ENCODE measurements around the gene HOXD9.

HOXD9 gene

GRCh38 chr2:176137906-176138305 lies 15.4 kb downstream of the HOXD9 start:
- DNase-seq (ENCODE audit: low read depth in 2 of 2) = no peak

GRCh38 chr2:176138526-176138922 lies 16.0 kb downstream of the HOXD9 start:
- no peak for DNase-seq (ENCODE audit: low read depth in 2 of 2)

DNA sequence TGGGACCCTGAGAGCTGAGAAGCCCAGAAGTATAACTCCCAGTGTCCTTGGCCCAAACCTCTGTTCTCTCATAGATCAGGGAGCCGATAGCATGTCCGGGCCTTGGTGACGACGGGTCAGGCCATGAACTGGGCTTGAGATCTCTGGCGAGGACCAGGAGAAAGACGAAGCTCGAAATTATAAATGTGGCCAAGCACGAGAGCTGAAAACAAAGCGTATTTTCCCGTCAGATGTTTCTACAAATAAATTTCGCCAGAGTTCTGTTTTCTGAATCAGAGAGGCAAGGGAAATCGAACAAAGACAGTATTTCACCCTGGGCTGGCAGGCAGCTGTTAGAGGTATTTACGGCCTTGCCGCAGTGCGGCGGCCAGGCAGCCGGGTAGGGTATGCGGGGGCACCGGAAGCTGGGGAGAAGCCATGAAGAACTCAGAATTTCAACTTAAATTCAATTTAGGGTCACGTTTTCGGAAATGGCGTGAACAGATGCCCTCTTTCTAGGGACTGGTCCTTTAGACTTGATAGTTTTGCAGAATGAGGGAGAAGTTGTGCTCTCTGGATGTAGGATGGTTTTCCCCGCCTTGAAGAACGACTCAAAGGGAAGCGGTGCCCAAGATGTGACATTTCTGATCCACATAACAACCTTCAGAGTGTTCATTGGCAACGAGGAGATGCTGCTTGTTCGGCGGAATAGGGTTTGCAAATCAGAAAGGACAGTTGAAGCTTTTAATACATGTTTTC lies 16.6 kb downstream of the HOXD9 start:
- no peak for DNase-seq (ENCODE audit: low read depth in 2 of 2)

DNA sequence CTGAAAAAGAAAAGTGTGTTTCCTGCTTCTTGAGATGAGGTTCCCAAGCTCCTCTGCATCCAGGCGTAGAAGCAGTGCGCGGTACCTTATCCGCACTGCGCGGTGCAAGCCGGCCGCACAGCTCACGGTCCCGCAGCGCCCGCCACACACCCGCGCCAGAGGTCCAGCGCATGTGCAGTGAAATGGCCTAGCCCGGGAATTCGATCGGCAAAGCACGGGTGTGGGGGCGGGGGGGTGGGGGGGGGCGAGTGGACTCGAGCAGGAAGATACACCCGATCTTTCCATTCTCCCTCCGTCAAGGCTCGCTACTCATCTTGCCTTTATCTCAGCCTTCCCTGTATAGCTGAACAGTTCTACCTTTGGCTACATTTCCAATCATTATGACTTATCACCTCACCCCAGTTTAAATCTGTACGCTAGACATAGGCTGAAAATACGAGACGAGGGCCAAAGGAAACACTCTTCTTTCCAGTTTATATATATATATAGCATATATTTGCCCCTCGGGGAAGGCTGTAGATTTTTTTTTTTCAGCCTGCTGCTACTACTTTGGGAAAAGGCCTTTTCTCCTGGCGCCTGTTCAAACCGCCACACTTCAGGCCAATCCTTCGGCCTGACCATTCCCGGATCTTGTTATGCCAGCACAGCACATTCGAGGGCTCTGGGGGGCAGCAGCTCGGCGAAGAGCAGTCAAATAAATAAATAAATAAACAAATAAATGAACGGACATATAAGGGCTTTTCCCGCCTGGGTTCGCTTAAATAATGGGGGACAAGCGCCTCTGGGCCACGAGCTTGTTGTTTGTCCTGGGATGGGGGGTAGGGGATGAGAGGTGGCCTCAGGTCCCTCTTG lies 17.4 kb downstream of the HOXD9 start:
- no peak for DNase-seq (ENCODE audit: low read depth in 2 of 2)

DNA sequence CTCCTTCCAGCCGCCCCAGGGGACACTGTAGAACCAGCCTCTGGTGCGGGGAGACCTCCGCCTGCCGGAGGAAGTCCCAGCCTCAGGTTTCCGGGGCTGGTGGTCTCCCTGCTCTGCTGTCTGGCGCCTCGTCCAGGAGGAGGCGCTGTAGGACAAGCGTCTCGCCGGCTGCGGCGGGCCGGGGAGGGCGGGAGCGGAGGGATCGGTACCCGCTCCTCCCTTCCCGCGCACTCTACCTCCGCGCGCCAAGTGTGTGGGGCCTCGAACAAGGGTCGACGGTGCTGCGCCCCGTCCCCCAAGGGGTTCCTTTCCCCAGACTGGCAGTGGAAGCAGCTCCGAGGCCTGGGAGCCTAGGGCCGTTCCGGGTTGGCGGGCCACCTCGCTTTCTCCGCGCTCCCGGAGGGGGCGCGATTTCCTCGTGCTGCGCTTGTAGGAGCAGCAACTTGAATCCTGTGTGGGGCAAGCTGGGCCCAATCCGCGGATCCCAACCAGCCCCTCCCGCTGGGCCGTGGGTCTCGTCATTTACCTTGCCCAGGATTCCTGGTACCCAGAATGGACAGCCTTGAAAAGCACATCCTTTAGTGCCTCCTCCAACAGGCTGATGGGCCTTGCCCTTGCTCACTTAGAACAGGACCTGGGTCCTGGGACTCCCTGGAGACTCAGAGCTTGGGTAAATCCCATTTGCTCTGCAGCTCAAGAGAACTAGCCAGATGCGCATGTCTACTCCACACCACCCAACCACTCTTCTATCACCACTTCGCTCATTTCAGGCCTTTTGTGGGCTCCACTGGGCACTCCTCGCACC lies 18.2 kb downstream of the HOXD9 start:
- peak; percentile 59 to 64 for DNase-seq (ENCODE audit: low read depth in 2 of 2)

GRCh38 chr2:176142281-176142680 lies 19.8 kb downstream of the HOXD9 start:
- DNase-seq (ENCODE audit: low read depth in 2 of 2) = no peak

GRCh38 chr2:176145085-176145969 lies 22.8 kb downstream of the HOXD9 start:
- no peak for DNase-seq (ENCODE audit: low read depth in 2 of 2)

- no peak for DNase-seq (ENCODE audit: low read depth in 2 of 2)
These were observed 23.6 kb downstream of the HOXD9 start for GRCh38 chr2:176146101-176146500.

GRCh38 chr2:176146645-176147044 lies 24.1 kb downstream of the HOXD9 start:
- DNase-seq (ENCODE audit: low read depth in 2 of 2) = no peak

DNA sequence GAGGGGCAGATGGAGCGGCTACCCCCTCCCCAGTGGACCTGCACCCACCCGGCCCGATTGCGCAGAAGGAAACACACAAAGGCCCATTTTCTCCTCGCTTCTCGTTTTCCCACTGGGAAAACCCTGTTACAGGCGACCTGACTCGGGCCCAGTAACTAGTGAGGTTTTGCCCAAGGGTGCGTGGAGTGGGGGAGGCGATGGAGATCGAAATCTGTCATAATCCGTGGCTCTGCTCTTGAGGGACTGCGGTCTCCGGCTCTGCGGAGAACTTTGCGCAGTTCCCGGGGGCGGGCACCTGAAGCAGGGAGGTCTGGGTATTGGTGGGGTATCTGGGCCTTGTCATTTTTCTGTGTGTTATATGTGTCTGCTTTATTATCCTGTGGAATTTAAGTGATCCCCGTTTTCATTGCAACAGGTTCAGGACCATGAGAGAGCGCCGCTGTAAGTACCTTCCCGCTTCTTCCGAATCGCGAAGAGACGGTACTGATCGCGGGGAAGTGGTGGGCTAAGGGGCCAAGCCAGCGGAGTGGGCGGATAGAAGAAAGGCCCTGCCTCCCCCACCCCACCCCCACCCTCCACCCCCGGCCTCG lies 24.8 kb downstream of the HOXD9 start:
- DNase-seq (ENCODE audit: low read depth in 2 of 2) = no peak

- no peak for DNase-seq (ENCODE audit: low read depth in 2 of 2)
These were observed 25.4 kb downstream of the HOXD9 start for GRCh38 chr2:176147800-176148496.

GRCh38 chr2:176148751-176149421 lies 26.4 kb downstream of the HOXD9 start:
- no peak for DNase-seq (ENCODE audit: low read depth in 2 of 2)

DNA sequence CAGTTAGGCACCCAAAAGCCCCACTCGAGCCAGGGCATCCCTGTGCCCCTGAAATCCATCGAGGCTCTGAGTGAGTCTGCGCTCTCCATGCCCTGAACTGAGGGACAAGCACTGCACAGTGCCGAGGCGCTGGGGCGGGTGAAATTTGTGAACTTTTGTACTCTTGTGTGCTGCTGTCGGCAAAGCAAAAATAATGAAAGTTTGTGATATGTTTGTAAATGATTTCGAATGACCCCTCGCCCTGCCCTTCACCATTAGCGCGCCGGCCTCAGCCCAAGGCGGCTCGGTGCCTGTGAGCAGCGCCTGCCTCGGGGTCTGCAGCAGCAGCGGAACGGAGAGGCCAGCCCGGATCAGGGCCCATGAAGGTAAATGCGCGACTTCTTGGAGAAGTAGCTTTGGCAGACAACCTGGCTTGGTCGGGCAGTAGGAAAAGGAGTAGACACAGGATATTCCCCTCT lies 27.0 kb downstream of the HOXD9 start:
- no peak for DNase-seq (ENCODE audit: low read depth in 2 of 2)

GRCh38 chr2:176149939-176150583 lies 27.5 kb downstream of the HOXD9 start:
- no peak for DNase-seq (ENCODE audit: low read depth in 2 of 2)

GRCh38 chr2:176150584-176151441 lies 28.3 kb downstream of the HOXD9 start:
- DNase-seq (ENCODE audit: low read depth in 2 of 2) = no peak

DNA sequence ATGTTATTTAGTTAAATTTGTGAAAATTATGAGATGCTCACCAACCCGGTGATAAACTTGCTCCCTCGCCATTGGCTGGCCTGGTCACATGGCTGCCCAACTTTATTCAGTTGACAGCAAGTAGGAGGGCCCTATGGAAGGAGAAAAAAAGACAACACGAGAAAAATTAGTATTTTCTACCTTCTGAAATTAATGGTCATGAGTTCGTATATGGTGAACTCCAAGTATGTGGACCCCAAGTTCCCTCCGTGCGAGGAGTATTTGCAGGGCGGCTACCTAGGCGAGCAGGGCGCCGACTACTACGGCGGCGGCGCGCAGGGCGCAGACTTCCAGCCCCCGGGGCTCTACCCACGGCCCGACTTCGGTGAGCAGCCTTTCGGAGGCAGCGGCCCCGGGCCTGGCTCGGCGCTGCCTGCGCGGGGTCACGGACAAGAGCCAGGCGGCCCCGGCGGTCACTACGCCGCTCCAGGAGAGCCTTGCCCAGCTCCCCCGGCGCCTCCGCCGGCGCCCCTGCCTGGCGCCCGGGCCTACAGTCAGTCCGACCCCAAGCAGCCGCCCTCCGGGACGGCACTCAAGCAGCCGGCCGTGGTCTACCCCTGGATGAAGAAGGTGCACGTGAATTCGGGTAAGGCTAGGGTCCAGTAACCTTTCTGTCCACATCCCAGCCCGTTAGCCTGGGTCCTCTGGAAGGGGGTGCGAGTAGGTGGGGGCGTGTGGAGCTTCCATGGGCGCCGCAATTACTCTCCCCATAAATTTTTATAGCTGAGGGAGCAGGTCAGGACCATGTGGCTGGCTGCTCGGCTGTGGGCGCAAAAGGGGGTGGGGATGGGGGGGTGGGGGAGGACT lies 29.1 kb downstream of the HOXD9 start, which contains the start of gene HOXD4:
Gene HOXD4 (plus strand): TSS at position 109 of the 846 bp plus-strand sequence. CDS start 84 bp downstream, at position 193.
- no peak for DNase-seq (ENCODE audit: low read depth in 2 of 2)
